ENCODE results near the gene SLCO4A1.

The SLCO4A1 gene

DNA sequence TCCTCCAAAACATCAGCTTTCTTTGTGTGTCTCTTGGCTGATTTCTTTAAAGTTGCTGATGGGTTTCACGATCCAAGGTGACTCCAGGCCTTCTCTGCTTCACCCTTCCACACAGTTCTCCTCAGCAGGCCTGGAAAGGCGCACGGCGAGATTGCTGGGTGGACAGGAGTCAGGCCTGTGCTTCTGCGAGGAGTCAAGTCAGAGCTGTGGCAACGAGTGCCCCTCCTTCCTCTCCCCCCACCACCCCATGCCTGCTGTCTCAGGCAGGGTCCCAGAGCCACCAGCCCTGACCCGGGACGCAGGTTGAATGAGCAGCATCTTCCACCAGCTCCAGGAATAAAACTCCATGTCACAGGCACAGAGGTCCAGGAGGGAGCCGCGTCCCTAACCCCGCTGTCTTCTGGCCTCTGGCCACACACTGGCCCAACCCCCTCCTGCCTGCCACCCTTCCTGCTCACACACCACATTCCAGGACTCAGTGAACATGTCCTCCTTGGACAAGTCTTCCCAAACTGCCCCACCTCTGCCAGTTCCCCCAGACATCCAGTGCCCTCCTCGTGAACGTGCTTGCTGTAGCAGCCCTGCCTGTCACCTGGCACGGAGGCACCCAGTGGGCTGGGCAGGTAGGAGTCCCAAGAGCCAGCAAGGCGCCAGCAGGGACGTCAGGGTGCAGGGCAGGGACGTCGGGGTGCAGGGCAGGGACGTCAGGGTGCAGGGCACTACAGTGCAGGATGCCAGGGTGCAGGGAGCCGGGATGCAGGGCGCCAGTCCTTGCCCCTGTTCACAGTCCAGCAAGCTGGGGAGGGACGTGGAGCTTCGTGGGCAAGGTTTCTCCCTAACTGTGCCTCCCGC is 59.1 kb downstream of the SLCO4A1 start:
- TF ChIP-seq, protein P1, sequence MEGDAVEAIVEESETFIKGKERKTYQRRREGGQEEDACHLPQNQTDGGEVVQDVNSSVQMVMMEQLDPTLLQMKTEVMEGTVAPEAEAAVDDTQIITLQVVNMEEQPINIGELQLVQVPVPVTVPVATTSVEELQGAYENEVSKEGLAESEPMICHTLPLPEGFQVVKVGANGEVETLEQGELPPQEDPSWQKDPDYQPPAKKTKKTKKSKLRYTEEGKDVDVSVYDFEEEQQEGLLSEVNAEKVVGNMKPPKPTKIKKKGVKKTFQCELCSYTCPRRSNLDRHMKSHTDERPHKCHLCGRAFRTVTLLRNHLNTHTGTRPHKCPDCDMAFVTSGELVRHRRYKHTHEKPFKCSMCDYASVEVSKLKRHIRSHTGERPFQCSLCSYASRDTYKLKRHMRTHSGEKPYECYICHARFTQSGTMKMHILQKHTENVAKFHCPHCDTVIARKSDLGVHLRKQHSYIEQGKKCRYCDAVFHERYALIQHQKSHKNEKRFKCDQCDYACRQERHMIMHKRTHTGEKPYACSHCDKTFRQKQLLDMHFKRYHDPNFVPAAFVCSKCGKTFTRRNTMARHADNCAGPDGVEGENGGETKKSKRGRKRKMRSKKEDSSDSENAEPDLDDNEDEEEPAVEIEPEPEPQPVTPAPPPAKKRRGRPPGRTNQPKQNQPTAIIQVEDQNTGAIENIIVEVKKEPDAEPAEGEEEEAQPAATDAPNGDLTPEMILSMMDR (IDR thresholded peaks at IDR 0.05; ENCODE audit: borderline replicate concordance, insufficient read depth, low read depth, low read length) = no peak
- H3K4me3 ChIP-seq (ENCODE audit: low read depth, low read length) = no peak overlapping the region

DNA sequence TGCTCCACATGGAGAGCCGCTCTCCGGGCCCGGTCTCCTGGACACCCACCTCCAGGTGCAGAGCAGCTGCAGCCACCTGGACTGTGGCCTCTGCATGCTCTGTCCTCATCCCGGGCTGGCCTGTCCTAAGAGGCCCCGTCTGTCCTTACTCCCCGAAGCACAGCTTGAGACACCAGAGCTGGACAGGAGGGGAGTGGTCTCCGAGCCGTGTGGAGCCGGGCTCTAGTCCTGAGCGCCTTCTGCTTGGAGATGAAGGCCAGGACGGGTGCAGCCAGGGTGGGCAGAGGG is 59.7 kb downstream of the SLCO4A1 start:
- no peak overlapping the region for H3K4me3 ChIP-seq (ENCODE audit: low read depth, low read length)
- TF ChIP-seq, protein P1 (IDR thresholded peaks at IDR 0.05; ENCODE audit: borderline replicate concordance, insufficient read depth, low read depth, low read length) = no peak

DNA sequence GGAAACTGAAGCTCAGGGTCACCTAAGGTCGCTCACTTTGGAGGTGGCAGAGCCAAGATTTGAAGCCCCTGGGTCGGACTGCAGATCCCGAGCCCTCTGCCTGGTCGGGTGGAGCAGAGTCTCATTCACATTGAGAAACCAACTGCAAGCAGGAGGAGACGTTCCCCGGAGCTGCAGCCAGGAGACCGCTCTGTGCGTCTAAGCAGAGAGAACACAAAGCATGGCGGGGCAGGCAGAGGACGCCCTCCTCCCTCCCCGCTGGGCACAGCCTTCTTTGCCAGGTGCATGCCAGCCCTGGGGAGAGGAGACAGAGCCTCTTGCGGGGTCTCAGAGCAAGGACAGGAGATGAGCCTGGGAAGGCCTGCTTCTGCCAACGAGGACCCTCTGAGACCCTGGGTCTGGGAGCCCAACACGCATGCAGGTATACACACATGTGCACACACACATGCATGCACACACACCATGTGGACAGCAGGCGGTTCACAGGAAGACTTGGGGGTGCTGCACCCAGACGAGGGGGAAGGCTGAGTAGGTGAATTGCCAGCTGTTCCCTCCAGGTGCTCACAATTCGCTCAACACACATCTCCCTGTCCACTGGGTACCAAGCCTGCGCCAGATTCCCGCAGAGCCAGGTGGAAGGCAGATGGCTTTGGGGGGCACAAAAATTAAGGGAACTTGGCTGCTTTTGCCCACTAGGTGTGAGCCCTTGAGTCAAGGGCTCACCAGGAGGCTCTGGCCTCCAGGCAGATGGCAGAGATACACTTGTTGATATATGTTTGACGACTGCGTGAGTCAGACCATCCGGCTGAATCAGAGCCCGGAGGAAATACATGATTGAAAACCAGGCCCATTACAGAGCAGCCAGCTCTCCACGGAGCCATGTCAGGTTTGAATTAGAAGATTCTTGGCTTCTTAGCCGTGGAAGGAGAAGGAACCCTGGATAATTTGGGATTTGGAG is 60.9 kb downstream of the SLCO4A1 start:
- no peak overlapping the region for H3K4me3 ChIP-seq (ENCODE audit: low read depth, low read length)
- TF ChIP-seq, protein P1 (IDR thresholded peaks at IDR 0.05; ENCODE audit: borderline replicate concordance, insufficient read depth, low read depth, low read length) = no peak

DNA sequence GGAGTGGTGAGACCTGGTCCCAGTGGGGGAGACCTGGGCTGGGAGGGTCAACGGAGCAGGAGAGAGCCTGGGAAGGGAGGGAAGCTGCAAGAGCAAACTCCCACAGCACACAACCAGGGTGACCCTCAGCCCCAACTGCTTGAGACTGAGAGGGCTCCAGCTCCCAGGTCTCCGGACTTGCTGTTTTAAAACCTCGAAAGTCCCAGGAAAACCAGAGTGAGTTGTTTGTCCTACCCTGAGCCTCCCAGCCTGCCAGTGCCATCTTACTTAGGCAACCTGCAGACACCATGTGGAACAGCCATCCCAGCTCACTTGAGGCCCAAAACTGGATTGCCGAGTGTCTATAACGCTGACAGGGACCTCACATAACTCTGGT is 61.5 kb downstream of the SLCO4A1 start:
- TF ChIP-seq, protein P1 (IDR thresholded peaks at IDR 0.05; ENCODE audit: borderline replicate concordance, insufficient read depth, low read depth, low read length) = no peak
- H3K4me3 ChIP-seq (ENCODE audit: low read depth, low read length) = no peak overlapping the region

DNA sequence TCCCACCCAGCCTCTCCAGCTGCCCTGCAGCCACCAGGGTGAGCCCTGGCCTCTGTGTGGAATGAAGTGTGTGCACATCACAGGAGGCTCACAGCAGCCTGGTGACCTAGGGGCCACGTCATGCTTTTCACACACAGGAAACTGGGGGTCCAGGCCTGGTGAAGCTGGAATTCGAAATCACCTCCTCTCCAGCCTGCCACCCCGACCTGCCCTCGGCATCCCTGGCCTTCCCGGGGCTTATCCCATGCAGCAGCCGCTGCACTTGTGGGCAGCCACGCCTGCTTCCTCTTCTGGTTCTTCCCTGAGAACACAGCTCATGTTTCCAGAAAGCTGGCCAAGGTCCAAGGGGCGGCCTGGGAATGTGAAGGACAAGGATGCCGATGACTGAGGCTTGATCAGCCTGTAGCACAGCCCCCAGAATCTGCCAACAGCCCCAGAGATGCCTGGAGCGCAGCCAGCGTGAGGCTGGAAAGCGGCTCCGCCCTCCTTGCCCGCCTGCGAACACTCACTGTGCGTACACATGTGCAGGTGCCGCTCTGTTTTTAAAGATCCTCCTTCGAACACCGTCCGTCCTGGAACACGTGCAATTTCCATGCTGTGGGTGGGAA is 62.1 kb downstream of the SLCO4A1 start:
- TF ChIP-seq, protein P1 (IDR thresholded peaks at IDR 0.05; ENCODE audit: borderline replicate concordance, insufficient read depth, low read depth, low read length) = no peak
- H3K4me3 ChIP-seq (ENCODE audit: low read depth, low read length) = no peak overlapping the region

DNA sequence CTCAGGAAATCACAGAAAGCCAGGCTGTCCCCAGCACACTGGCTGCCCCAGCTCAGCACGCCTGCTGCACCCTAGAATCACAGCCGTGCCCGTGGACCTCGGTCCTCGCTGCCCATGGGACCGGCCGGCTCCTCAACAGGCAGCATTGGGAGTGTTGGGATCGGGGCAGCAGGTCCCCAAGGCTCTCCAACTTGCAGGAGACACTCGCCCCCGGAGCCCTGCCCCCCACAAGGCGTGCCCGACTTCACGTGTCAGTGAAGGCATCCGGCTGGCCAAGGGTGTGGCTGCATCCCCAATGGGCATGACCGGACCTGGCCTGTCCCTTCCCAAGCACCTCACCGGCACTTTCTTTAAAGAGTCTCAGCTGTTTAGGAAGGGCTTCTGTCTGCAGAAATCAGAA is 63.3 kb downstream of the SLCO4A1 start:
- TF ChIP-seq, protein P1 (IDR thresholded peaks at IDR 0.05; ENCODE audit: borderline replicate concordance, insufficient read depth, low read depth, low read length) = no peak
- H3K4me3 ChIP-seq (ENCODE audit: low read depth, low read length) = no peak overlapping the region

Data from GM12875 (cell line).